ENCODE data around the gene PICK1.

PICK1 gene

DNA sequence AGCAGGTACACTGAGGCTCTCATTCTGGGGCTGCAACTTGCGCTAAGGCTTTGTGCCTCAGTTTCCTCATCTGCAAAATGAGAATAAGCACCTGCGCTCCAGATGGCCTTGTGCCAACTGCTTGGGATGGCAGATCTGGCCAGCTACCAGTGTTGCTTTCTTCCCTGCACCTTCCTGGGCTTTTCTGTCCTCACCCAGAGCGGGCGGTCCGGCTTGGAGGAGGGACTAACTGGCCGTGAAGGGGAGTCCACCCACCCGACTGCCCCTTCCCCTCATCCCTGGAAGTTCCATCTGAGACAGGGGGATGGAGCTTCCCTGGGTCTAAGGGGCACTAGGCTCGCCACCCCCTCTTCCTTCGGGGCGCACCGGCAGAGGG, 23.3 kb downstream of the PICK1 start:
- no peaks in the 10 kb centered on the region for H3K79me2 ChIP-seq (ENCODE audit: insufficient read depth, low read depth)
- no peaks in the 10 kb centered on the region for H4K20me1 ChIP-seq (ENCODE audit: insufficient read depth)
- H3K9ac ChIP-seq, result no peak overlapping the region
- H3K27me3 ChIP-seq (ENCODE audit: insufficient read depth, low read depth), result no peaks in the 10 kb centered on the region
- H3K4me3 ChIP-seq (IDR thresholded peaks at IDR 0.05; ENCODE audit: insufficient read depth, low read depth, low read length), result no peak overlapping the region
- no peaks in the 10 kb centered on the region for H3K36me3 ChIP-seq (ENCODE audit: insufficient read depth)
- H3K27ac ChIP-seq, result no peak overlapping the region
- H3K4me2 ChIP-seq, result no peak overlapping the region
- H3K4me1 ChIP-seq (ENCODE audit: low read depth, poor library complexity, severe bottlenecking), result no peaks in the 10 kb centered on the region
- TF ChIP-seq, protein P1, sequence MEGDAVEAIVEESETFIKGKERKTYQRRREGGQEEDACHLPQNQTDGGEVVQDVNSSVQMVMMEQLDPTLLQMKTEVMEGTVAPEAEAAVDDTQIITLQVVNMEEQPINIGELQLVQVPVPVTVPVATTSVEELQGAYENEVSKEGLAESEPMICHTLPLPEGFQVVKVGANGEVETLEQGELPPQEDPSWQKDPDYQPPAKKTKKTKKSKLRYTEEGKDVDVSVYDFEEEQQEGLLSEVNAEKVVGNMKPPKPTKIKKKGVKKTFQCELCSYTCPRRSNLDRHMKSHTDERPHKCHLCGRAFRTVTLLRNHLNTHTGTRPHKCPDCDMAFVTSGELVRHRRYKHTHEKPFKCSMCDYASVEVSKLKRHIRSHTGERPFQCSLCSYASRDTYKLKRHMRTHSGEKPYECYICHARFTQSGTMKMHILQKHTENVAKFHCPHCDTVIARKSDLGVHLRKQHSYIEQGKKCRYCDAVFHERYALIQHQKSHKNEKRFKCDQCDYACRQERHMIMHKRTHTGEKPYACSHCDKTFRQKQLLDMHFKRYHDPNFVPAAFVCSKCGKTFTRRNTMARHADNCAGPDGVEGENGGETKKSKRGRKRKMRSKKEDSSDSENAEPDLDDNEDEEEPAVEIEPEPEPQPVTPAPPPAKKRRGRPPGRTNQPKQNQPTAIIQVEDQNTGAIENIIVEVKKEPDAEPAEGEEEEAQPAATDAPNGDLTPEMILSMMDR (conservative IDR thresholded peaks at IDR 0.05; ENCODE audit: low read depth, low read length), result no peak
- H2AFZ ChIP-seq (ENCODE audit: low read depth), result no peak overlapping the region

DNA sequence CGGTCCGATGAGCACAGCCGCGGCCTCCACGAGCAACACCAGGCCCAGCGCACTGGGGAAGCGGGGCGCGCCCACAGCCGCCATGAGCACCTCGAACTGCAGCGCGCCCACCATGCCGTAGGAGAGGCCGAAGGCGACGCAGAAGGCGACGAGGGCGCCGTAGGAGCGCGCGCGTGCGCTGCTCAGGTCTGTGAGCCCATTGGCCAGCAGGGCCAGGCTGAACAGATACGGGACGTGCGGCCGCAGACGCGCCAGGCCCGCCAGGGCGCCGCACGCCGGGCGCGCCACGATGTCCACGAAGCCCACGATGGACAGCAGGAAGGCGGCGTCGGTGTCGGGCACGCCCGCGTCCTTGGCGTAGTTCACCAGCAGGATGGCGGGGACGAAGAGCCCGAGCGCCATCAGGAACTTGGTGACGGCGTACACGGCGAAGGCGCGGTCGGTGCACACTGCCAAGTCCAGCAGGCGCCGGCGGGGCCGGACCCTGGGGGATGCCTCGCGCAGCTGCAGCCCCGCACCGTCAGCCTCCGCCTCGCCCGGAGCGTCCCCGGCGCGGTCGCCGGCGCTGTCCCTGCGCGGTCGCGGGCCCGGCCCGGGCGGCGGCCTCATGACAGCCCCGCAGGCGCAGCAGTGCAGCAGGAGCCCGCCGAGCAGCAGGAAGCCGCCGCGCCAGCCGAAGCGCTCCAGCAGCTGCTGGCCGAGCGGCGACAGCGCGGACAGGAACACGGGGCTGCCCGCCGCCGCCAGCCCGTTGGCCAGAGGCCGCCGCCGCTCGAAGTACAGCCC, 23.8 kb downstream of the PICK1 start:
- Histone ChIP-seq H3K4me1 (ENCODE audit: low read depth, poor library complexity, severe bottlenecking) (no peaks in the 10 kb centered on the region), H3K27ac (no peak overlapping the region), H2AFZ (ENCODE audit: low read depth) (no peak overlapping the region), H3K36me3 (ENCODE audit: insufficient read depth) (no peaks in the 10 kb centered on the region), H3K27me3 (ENCODE audit: insufficient read depth, low read depth) (no peaks in the 10 kb centered on the region), H3K4me3 (IDR thresholded peaks at IDR 0.05; ENCODE audit: insufficient read depth, low read depth, low read length) (no peak overlapping the region), H3K79me2 (ENCODE audit: insufficient read depth, low read depth) (no peaks in the 10 kb centered on the region), H4K20me1 (ENCODE audit: insufficient read depth) (no peaks in the 10 kb centered on the region), H3K4me2 (no peak overlapping the region), H3K9ac (no peak overlapping the region)
- TF ChIP-seq, protein P1 (conservative IDR thresholded peaks at IDR 0.05; ENCODE audit: low read depth, low read length), result no peak

DNA sequence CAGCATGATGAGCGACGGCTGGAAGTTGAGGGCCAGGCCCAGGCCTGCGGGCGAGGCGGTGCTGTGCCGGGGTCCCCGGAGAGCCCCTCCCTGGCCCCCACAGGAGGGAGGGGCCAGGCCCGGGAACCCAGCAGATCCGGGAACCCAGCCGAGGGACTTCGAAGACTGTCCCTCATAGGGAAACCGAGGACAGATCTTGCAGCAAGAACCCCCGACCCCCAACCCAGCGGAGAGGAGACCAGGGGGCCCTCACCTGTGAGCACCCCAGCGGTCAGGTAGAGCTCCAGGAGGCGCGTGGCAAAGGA, 24.4 kb downstream of the PICK1 start:
- Histone ChIP-seq H3K9ac (no peak overlapping the region), H3K27ac (no peak overlapping the region), H3K4me2 (no peak overlapping the region), H2AFZ (ENCODE audit: low read depth) (no peak overlapping the region), H3K36me3 (ENCODE audit: insufficient read depth) (no peaks in the 10 kb centered on the region), H3K79me2 (ENCODE audit: insufficient read depth, low read depth) (no peaks in the 10 kb centered on the region), H3K4me1 (ENCODE audit: low read depth, poor library complexity, severe bottlenecking) (no peaks in the 10 kb centered on the region), H4K20me1 (ENCODE audit: insufficient read depth) (no peaks in the 10 kb centered on the region), H3K27me3 (ENCODE audit: insufficient read depth, low read depth) (no peaks in the 10 kb centered on the region), H3K4me3 (IDR thresholded peaks at IDR 0.05; ENCODE audit: insufficient read depth, low read depth, low read length) (no peak overlapping the region)
- TF ChIP-seq, protein P1 (conservative IDR thresholded peaks at IDR 0.05; ENCODE audit: low read depth, low read length), result no peak

GRCh38 chr22:38081941-38082828, 25.0 kb downstream of the PICK1 start:
- Histone ChIP-seq H2AFZ (ENCODE audit: low read depth) (no peak overlapping the region), H3K4me3 (IDR thresholded peaks at IDR 0.05; ENCODE audit: insufficient read depth, low read depth, low read length) (no peak overlapping the region), H3K27me3 (ENCODE audit: insufficient read depth, low read depth) (no peaks in the 10 kb centered on the region), H3K4me2 (no peak overlapping the region), H3K79me2 (ENCODE audit: insufficient read depth, low read depth) (no peaks in the 10 kb centered on the region), H3K9ac (no peak overlapping the region), H4K20me1 (ENCODE audit: insufficient read depth) (no peaks in the 10 kb centered on the region), H3K4me1 (ENCODE audit: low read depth, poor library complexity, severe bottlenecking) (no peaks in the 10 kb centered on the region), H3K27ac (no peak overlapping the region), H3K36me3 (ENCODE audit: insufficient read depth) (no peaks in the 10 kb centered on the region)
- TF ChIP-seq, protein P1 (conservative IDR thresholded peaks at IDR 0.05; ENCODE audit: low read depth, low read length), result no peak
